A673 (cell line): ENCODE data around the gene CFAP221. TPM values are rescaled to one million over a fixed set of nuclear protein-coding genes. Genes with fewer than 3 reads are reported as not detected.

Experiments
- BruUV-seq: library from RNA; stranded (reverse); fragments of 400-500 nt; replicated peaks from 2 replicates; lab custom pipeline; 2021; lab: Mats Ljungman, UMichigan
- CTCF ChIA-PET: fragments of 300-600 bp; sonication (Branson Sonifier 250); formaldehyde crosslinking; loops from one replicate; lab custom pipeline; 2022; ENCODE audit warnings: antibody characterized with exemption; lab: Charles Lee
- POLR2A ChIA-PET: fragments of 300-600 bp; sonication (Branson Sonifier 250); formaldehyde crosslinking; loops from one replicate; lab custom pipeline; 2022; ENCODE audit warnings: antibody characterized with exemption; ENCODE audit not compliant: low non-redundant PET; lab: Charles Lee
- DNase-seq: peaks from one replicate; pipeline ENCODE4 v3.0.0-alpha.2; 2015; ENCODE audit warnings: low spot score
- H3K27ac ChIP-seq: fragments of 200-600 bp; sonication (generic); 2 replicates; pipeline ENCODE4 v1.5.1; 2016; ENCODE audit warnings: mixed run types, low read depth, mild to moderate bottlenecking, mixed read lengths, antibody characterized with exemption, low read length; ENCODE audit not compliant: poor library complexity, severe bottlenecking
- H3K27me3 ChIP-seq: fragments of 200-600 bp; sonication (generic); replicated peaks from 2 replicates; pipeline ENCODE4 v1.6.1; 2017; ENCODE audit warnings: mixed run types, low read depth, mild to moderate bottlenecking, mixed read lengths, antibody characterized with exemption, low read length; ENCODE audit not compliant: insufficient read depth, poor library complexity
- H3K36me3 ChIP-seq: fragments of 200-600 bp; sonication (generic); 2 replicates; pipeline ENCODE4 v1.6.1; 2016; ENCODE audit warnings: mixed run types, mild to moderate bottlenecking, mixed read lengths, antibody characterized with exemption, low read length; ENCODE audit not compliant: insufficient read depth, poor library complexity, severe bottlenecking
- H3K4me1 ChIP-seq: fragments of 200-600 bp; sonication (generic); 2 replicates; pipeline ENCODE4 v1.6.1; 2017; ENCODE audit warnings: mixed run types, mild to moderate bottlenecking, mixed read lengths, antibody characterized with exemption, low read length; ENCODE audit not compliant: insufficient read depth, poor library complexity, severe bottlenecking
- H3K4me3 ChIP-seq: fragments of 200-600 bp; sonication (generic); 2 replicates; pipeline ENCODE4 v1.5.1; 2016; ENCODE audit warnings: low read depth, mixed run types, mild to moderate bottlenecking, mixed read lengths, low read length; ENCODE audit not compliant: poor library complexity, severe bottlenecking
- H3K9me3 ChIP-seq: fragments of 200-600 bp; sonication (generic); 2 replicates; pipeline ENCODE4 v1.6.1; 2016; ENCODE audit warnings: mixed run types, low read depth, mild to moderate bottlenecking, mixed read lengths, antibody characterized with exemption, low read length; ENCODE audit not compliant: poor library complexity, severe bottlenecking
- EZH2 ChIP-seq: fragments of 200-600 bp; sonication (generic); IDR thresholded peaks from 2 replicates; pipeline ENCODE4 v1.6.1; 2017; ENCODE audit warnings: borderline replicate concordance, low read depth, mild to moderate bottlenecking, mixed read lengths, antibody characterized with exemption, low read length; ENCODE audit not compliant: poor library complexity, severe bottlenecking
- intact Hi-C: fragments of 100-400 bp; cut with micrococcal nuclease; formaldehyde crosslinking; loops from one replicate; pipeline ENCODE4 v1.10.0; 2022; ENCODE audit not compliant: unreplicated experiment
- total RNA-seq: library from RNA; stranded (reverse); gene quantifications from 2 replicates; pipeline ENCODE4 v1.2.3, GENCODE V29; 2021
- TF ChIP-seq, protein P1 (sequence below): fragments of 300-800, 200-600 bp; sonication (generic); conservative IDR thresholded peaks from 2 replicates; pipeline ENCODE4 v1.5.1; 2017; ENCODE audit warnings: low read depth, mild to moderate bottlenecking, antibody characterized with exemption, low read length, moderate library complexity, mixed read lengths

CFAP221 gene
- total RNA-seq, 1 experiment from 2014 or later, result 1.5 TPM

DNA sequence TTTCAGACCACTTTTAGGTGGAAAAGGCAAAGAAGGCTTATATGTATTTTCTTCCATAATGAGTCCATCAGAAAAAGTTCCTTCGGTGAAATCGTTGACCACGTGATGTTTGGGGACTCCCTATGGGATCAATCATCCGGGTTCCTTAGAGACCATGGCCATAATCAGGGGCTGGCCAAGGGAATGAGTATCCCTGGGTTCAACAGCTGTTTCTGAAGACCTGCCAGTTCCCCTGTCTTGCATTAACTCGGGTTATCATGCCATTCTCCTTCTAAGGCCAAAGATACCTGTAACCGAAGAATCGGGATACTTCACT, 116.1 kb downstream of the CFAP221 start:
- H3K4me1 ChIP-seq, result no peaks in the 10 kb centered on the region
- H3K27ac ChIP-seq, result no peak overlapping the region
- ChIA-PET CTCF (no interaction called here), POLR2A (no interaction called here)
- no peak overlapping the region for H3K4me3 ChIP-seq
- intact Hi-C loops, result loop anchor here (1.0 to 10.0 kb wide), 5 partner anchors 143 to 776 kb away; no protein-coding TSS in a partner anchor
- H3K9me3 ChIP-seq, result no peaks in the 10 kb centered on the region
- TF ChIP-seq, protein P1, sequence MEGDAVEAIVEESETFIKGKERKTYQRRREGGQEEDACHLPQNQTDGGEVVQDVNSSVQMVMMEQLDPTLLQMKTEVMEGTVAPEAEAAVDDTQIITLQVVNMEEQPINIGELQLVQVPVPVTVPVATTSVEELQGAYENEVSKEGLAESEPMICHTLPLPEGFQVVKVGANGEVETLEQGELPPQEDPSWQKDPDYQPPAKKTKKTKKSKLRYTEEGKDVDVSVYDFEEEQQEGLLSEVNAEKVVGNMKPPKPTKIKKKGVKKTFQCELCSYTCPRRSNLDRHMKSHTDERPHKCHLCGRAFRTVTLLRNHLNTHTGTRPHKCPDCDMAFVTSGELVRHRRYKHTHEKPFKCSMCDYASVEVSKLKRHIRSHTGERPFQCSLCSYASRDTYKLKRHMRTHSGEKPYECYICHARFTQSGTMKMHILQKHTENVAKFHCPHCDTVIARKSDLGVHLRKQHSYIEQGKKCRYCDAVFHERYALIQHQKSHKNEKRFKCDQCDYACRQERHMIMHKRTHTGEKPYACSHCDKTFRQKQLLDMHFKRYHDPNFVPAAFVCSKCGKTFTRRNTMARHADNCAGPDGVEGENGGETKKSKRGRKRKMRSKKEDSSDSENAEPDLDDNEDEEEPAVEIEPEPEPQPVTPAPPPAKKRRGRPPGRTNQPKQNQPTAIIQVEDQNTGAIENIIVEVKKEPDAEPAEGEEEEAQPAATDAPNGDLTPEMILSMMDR, result no peak
- TF ChIP-seq EZH2, result no peak
- no peak for DNase-seq
- no peaks in the 10 kb centered on the region for H3K27me3 ChIP-seq
- no peaks in the 10 kb centered on the region for H3K36me3 ChIP-seq
- BruUV-seq, result no TSS peak

GRCh38 chr2:119662297-119662696, 118.0 kb downstream of the CFAP221 start:
- H3K4me3 ChIP-seq, result no peak overlapping the region
- intact Hi-C loops, result loop anchor here (5.0 to 10.0 kb wide), 4 partner anchors 145 to 777 kb away; no protein-coding TSS in a partner anchor

DNA sequence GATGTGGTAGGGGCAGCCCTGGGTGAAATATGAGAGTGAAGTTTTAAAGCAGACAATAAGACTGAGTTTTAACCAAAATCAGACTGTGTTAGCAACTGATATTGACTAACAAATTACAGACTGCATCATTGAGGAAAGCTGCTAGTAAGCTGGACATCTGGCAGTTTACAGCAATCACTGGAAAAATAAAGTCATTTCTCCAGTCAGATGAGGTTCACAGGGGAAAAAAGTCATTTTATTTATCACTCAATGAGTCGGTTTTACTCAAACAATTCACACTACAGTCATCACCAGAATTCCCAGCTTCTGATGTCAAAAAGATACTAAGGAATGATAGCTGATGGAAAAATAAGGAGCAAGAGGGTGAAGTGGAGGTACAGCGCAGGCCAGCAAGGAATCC, 124.3 kb downstream of the CFAP221 start:
- no peaks in the 10 kb centered on the region for H3K4me1 ChIP-seq
- ChIA-PET CTCF (no interaction called here), POLR2A (no interaction called here)
- intact Hi-C loops, result loop anchor here (10.0 kb wide), 2 partner anchors 354 to 784 kb away; no protein-coding TSS in a partner anchor
- no TSS peak for BruUV-seq
- TF ChIP-seq EZH2, result no peak
- TF ChIP-seq, protein P1, result no peak
- H3K27me3 ChIP-seq, result no peaks in the 10 kb centered on the region
- H3K36me3 ChIP-seq, result no peaks in the 10 kb centered on the region
- no peak for DNase-seq
- no peak overlapping the region for H3K4me3 ChIP-seq
- H3K27ac ChIP-seq, result no peak overlapping the region
- no peaks in the 10 kb centered on the region for H3K9me3 ChIP-seq

More at GRCh38 chr2:119662297-119662696, 118.0 kb downstream of the CFAP221 start:
- Histone ChIP-seq H3K36me3 (no peaks in the 10 kb centered on the region), H3K4me1 (no peaks in the 10 kb centered on the region), H3K9me3 (no peaks in the 10 kb centered on the region), H3K27ac (no peak overlapping the region), H3K27me3 (no peaks in the 10 kb centered on the region)
- POLR2A ChIA-PET, result no interaction called here
- CTCF ChIA-PET, result no interaction called here
- no peak for TF ChIP-seq EZH2
- TF ChIP-seq, protein P1, result no peak
- no peak for DNase-seq
- BruUV-seq, result no TSS peak
